HEK293 (cell line): Measurements from ENCODE around the gene ZNF76.

Experiments used
- CTCF ChIA-PET: fragments of 350-600 bp; formaldehyde crosslinking; extraction: SDS; loops from one replicate; lab custom pipeline; 2021; ENCODE audit warnings: antibody characterized with exemption; lab: Yijun Ruan, JAX
- POLR2A ChIA-PET: fragments of 300-600 bp; formaldehyde crosslinking; extraction: SDS; loops from one replicate; lab custom pipeline; 2020; ENCODE audit warnings: antibody characterized with exemption, inconsistent platforms; lab: Yijun Ruan, JAX
- H3K27ac ChIP-seq: fragments of 200-500 bp; sonication (Bioruptor generic); 2 replicates; pipeline ENCODE4 v1.5.1; 2014; ENCODE audit warnings: low read depth, low read length, control low read depth, inconsistent platforms; ENCODE audit errors: extremely low read depth
- H3K36me3 ChIP-seq, 2 experiments: fragments of 200-500 bp in 1 of 2; sonication (Bioruptor generic) in 1 of 2; 1 replicate in 1 of 2; 2 replicates in 1 of 2; pipeline ENCODE4 v1.5.1; 2014 to 2017; ENCODE audit warnings: inconsistent platforms in 2 of 2, low read length in 2 of 2; ENCODE audit not compliant: control insufficient read depth in 2 of 2, insufficient read depth in 1 of 2
- H3K4me1 ChIP-seq: fragments of 200-500 bp; sonication (Bioruptor generic); 2 replicates; pipeline ENCODE4 v1.5.1; 2014; ENCODE audit warnings: mild to moderate bottlenecking, low read length, inconsistent platforms; ENCODE audit not compliant: control insufficient read depth, insufficient read depth
- H3K4me3 ChIP-seq: 2 replicates; pipeline ENCODE4 v1.5.1; 2011; ENCODE audit warnings: low read depth, mild to moderate bottlenecking, control low read depth, low read length, moderate library complexity
- H3K9me3 ChIP-seq: fragments of 200-500 bp; sonication (Bioruptor generic); 2 replicates; pipeline ENCODE4 v1.5.1; 2014; ENCODE audit warnings: low read depth, low read length, inconsistent platforms; ENCODE audit not compliant: control insufficient read depth, insufficient read depth
- OVOL3 ChIP-seq: fragments of 450-650 bp; formaldehyde crosslinking; IDR thresholded peaks from 2 replicates; pipeline ENCODE4 v1.5.1; 2016; ENCODE audit warnings: missing biosample characterization, missing genetic modification characterization
- SETDB1 ChIP-seq: IDR thresholded peaks from one replicate; pipeline ENCODE4 v1.6.1; 2017; ENCODE audit warnings: mild to moderate bottlenecking, low read length, moderate library complexity, mixed read lengths; ENCODE audit not compliant: insufficient read length
- WT1 ChIP-seq: fragments of 450-650 bp; formaldehyde crosslinking; IDR thresholded peaks from 2 replicates; pipeline ENCODE4 v1.5.1; 2016; ENCODE audit warnings: missing biosample characterization, missing genetic modification characterization
- YY1 ChIP-seq: fragments of 450-650 bp; formaldehyde crosslinking; IDR thresholded peaks from 2 replicates; pipeline ENCODE4 v1.5.1; 2018; ENCODE audit warnings: missing biosample characterization, missing genetic modification characterization
- ZBTB8A ChIP-seq: fragments of 450-650 bp; formaldehyde crosslinking; IDR thresholded peaks from 2 replicates; pipeline ENCODE4 v1.5.1; 2016; ENCODE audit warnings: missing biosample characterization, missing genetic modification characterization
- ZNF514 ChIP-seq: fragments of 450-650 bp; formaldehyde crosslinking; IDR thresholded peaks from 2 replicates; pipeline ENCODE4 v1.5.1; 2016; ENCODE audit warnings: missing biosample characterization, missing genetic modification characterization
- ZNF530 ChIP-seq: fragments of 450-650 bp; formaldehyde crosslinking; IDR thresholded peaks from 2 replicates; pipeline ENCODE4 v1.5.1; 2016; ENCODE audit warnings: low read depth, missing biosample characterization, missing genetic modification characterization
- ZNF548 ChIP-seq: fragments of 450-650 bp; formaldehyde crosslinking; IDR thresholded peaks from 2 replicates; pipeline ENCODE4 v1.5.1; 2016; ENCODE audit warnings: missing biosample characterization, missing genetic modification characterization
- ZNF768 ChIP-seq: fragments of 450-650 bp; formaldehyde crosslinking; IDR thresholded peaks from 2 replicates; pipeline ENCODE4 v1.5.1; 2018; ENCODE audit warnings: missing biosample characterization, mild to moderate bottlenecking, missing genetic modification characterization
- ZNF785 ChIP-seq: fragments of 450-650 bp; formaldehyde crosslinking; IDR thresholded peaks from 2 replicates; pipeline ENCODE4 v1.5.1; 2016; ENCODE audit warnings: missing biosample characterization, missing genetic modification characterization
- ZNF830 ChIP-seq: fragments of 450-650 bp; IDR thresholded peaks from 2 replicates; pipeline ENCODE4 v1.5.0; 2018; ENCODE audit warnings: missing biosample characterization, missing genetic modification characterization, low read depth, mild to moderate bottlenecking, moderate library complexity
- TF ChIP-seq, protein P1 (sequence below): fragments of 450-650 bp; formaldehyde crosslinking; IDR thresholded peaks from 2 replicates; pipeline ENCODE4 v1.5.1; 2016; ENCODE audit warnings: missing biosample characterization, missing genetic modification characterization
- TF ChIP-seq, protein P2 (sequence below): fragments of 450-650 bp; formaldehyde crosslinking; IDR thresholded peaks from 2 replicates; pipeline ENCODE4 v1.5.1; 2016; ENCODE audit warnings: missing biosample characterization, missing genetic modification characterization
- TF ChIP-seq, protein P3 (sequence below): fragments of 450-650 bp; formaldehyde crosslinking; conservative IDR thresholded peaks from 2 replicates; pipeline ENCODE4 v1.5.1; 2016; ENCODE audit warnings: low read depth, missing biosample characterization, missing genetic modification characterization

Gene ZNF76

DNA sequence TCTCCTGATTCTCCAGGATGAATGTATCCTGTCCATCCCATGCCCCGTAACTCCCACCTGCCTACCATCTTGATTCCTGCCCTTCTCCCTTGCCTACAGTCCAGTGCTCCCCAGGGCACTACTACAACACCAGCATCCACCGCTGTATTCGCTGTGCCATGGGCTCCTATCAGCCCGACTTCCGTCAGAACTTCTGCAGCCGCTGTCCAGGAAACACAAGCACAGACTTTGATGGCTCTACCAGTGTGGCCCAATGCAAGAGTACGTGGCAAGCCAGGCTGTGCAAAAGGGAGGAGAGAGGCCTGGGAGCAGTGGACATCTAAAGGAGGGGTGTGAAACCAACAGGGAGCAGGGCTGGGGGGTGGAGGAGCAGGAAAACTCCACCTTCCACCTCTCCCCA is 15.0 kb upstream of the ZNF76 start:
- TF ChIP-seq OVOL3, result no peak
- TF ChIP-seq, all 188 proteins: peak for 0
- Histone ChIP-seq H3K4me3 (no peak overlapping the region), H3K27ac (no peak overlapping the region), H3K9me3 (no peaks in the 10 kb centered on the region), H3K4me1 (no peaks in the 10 kb centered on the region), H3K36me3 (peaks cover 5 to 50% of the 10 kb centered on the region in 2 experiments; a peak in 2 of 3 replicates)
- CTCF ChIA-PET, result interaction anchor here (0.8 to 9.4 kb wide), 4 partner anchors 11 to 98 kb away, joined by 3 to 191 read pairs (median 86); partner anchors contain the start of gene SCUBE3
- POLR2A ChIA-PET, result no interaction called here

DNA sequence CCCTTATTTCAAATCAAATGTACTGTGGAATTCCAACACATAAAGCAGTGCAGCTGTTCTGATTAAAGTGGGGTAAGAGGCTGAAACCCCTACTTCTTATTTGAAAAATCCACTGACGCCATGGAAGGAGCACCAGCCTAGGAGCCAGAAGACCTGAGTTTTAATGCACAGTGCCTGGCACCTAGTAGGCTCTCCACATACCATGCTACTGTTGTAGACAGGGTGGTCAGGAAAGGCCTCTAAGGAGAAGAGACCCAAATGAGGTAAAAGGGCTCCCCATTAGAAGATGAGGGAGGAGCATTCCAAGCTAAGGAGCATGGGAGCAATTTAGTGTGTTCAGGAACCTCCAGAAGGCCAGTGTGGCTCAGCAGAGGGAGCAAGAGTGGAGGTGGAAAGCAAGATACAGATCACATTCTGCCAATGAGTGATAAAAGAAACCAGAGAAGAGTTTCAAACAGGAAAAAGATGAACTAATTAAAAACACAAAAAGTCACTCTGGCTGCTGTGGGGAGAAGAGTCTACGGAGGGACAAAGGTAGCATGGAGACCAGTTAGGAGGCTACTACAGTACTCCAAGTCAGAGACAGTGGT is 11.8 kb upstream of the ZNF76 start:
- TF ChIP-seq ZNF548 (tag by site-specific recombination) (no peak), ZNF830 (tag by site-specific recombination) (no peak), ZNF530 (tag by site-specific recombination) (no peak), ZNF785 (tag by site-specific recombination) (no peak), SETDB1 (no peak), ZNF514 (no peak), ZBTB8A (tag by site-specific recombination) (no peak), ZNF768 (no peak), YY1 (tag by site-specific recombination) (no peak), WT1 (tag by site-specific recombination) (no peak)
- TF ChIP-seq, protein P1, sequence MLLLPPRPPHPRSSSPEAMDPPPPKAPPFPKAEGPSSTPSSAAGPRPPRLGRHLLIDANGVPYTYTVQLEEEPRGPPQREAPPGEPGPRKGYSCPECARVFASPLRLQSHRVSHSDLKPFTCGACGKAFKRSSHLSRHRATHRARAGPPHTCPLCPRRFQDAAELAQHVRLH (tag by site-specific recombination), result no peak
- TF ChIP-seq, protein P2, sequence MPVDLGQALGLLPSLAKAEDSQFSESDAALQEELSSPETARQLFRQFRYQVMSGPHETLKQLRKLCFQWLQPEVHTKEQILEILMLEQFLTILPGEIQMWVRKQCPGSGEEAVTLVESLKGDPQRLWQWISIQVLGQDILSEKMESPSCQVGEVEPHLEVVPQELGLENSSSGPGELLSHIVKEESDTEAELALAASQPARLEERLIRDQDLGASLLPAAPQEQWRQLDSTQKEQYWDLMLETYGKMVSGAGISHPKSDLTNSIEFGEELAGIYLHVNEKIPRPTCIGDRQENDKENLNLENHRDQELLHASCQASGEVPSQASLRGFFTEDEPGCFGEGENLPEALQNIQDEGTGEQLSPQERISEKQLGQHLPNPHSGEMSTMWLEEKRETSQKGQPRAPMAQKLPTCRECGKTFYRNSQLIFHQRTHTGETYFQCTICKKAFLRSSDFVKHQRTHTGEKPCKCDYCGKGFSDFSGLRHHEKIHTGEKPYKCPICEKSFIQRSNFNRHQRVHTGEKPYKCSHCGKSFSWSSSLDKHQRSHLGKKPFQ, result no peak
- Histone ChIP-seq H3K4me3 (no peak overlapping the region), H3K9me3 (no peaks in the 10 kb centered on the region), H3K36me3 (peaks cover 5 to 38% of the 10 kb centered on the region in 2 experiments; a peak in 2 of 3 replicates), H3K27ac (no peak overlapping the region), H3K4me1 (no peaks in the 10 kb centered on the region)
- ChIA-PET POLR2A (interaction anchor here (2.0 kb wide), 1 partner anchor 11 kb away, joined by 8 read pairs; the partner anchor contains the start of gene ZNF76), CTCF (no interaction called here)

DNA sequence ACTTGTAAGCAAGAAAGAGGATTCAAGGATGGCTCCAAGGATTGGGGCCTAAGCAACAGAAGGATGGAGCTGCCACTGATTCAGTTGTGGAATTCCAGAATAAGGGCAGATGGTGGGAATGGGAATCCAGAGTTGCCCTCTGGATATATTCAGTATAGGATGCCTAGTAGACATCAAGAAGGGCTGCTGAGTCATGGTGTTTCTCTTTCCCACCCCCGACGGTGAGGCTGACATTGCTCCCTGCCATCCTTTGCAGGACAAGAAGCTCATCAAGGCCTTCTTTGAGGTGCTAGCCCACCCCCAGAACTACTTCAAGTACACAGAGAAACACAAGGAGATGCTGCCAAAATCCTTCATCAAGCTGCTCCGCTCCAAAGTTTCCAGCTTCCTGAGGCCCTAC is 11.2 kb upstream of the ZNF76 start:
- Histone ChIP-seq H3K9me3 (no peaks in the 10 kb centered on the region), H3K4me3 (no peak overlapping the region), H3K36me3 (peaks cover 5 to 33% of the 10 kb centered on the region in 2 experiments; a peak in 2 of 3 replicates), H3K27ac (no peak overlapping the region), H3K4me1 (no peaks in the 10 kb centered on the region)
- TF ChIP-seq, protein P3, sequence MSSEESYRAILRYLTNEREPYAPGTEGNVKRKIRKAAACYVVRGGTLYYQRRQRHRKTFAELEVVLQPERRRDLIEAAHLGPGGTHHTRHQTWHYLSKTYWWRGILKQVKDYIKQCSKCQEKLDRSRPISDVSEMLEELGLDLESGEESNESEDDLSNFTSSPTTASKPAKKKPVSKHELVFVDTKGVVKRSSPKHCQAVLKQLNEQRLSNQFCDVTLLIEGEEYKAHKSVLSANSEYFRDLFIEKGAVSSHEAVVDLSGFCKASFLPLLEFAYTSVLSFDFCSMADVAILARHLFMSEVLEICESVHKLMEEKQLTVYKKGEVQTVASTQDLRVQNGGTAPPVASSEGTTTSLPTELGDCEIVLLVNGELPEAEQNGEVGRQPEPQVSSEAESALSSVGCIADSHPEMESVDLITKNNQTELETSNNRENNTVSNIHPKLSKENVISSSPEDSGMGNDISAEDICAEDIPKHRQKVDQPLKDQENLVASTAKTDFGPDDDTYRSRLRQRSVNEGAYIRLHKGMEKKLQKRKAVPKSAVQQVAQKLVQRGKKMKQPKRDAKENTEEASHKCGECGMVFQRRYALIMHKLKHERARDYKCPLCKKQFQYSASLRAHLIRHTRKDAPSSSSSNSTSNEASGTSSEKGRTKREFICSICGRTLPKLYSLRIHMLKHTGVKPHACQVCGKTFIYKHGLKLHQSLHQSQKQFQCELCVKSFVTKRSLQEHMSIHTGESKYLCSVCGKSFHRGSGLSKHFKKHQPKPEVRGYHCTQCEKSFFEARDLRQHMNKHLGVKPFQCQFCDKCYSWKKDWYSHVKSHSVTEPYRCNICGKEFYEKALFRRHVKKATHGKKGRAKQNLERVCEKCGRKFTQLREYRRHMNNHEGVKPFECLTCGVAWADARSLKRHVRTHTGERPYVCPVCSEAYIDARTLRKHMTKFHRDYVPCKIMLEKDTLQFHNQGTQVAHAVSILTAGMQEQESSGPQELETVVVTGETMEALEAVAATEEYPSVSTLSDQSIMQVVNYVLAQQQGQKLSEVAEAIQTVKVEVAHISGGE (tag by site-specific recombination), result no peak
- CTCF ChIA-PET, result interaction anchor here (0.7 to 0.9 kb wide), 2 partner anchors 8 to 17 kb away, joined by 3 to 4 read pairs; no protein-coding TSS in a partner anchor
- POLR2A ChIA-PET, result interaction anchor here (2.0 kb wide), 1 partner anchor 11 kb away, joined by 8 read pairs; the partner anchor contains the start of gene ZNF76
